Islet precursor cell (in vitro differentiated cells): Measurements from ENCODE around the gene CIB1.

Experiments used
- DNase-seq: peaks from one replicate; pipeline ENCODE4 v3.0.0-alpha.2; 2018

The CIB1 gene

GRCh38 chr15:90239371-90239770 is 5.6 kb upstream of the CIB1 start:
- DNase-seq, result no peak

GRCh38 chr15:90234096-90234988 is 601 bp upstream of the CIB1 start, which contains the start of gene GDPGP1:
Gene GDPGP1, plus strand, starts transcription at chr15:90234209. Its CDS starts 6,700 bp downstream, at chr15:90240909.
- DNase-seq, result no peak

- DNase-seq, result no peak
Observed at GRCh38 chr15:90232941-90233386, 777 bp downstream of the CIB1 start.

- DNase-seq, result no peak
Observed at GRCh38 chr15:90232196-90232595, 1.5 kb downstream of the CIB1 start.

GRCh38 chr15:90231028-90232017 is 2.4 kb downstream of the CIB1 start:
- no peak for DNase-seq

GRCh38 chr15:90230610-90231009 is 3.1 kb downstream of the CIB1 start:
- no peak for DNase-seq

GRCh38 chr15:90230071-90230494 is 3.7 kb downstream of the CIB1 start:
- DNase-seq, result no peak

GRCh38 chr15:90228960-90229359 is 4.8 kb downstream of the CIB1 start:
- no peak for DNase-seq

- DNase-seq, result no peak
Observed at GRCh38 chr15:90227816-90228772, 5.6 kb downstream of the CIB1 start.

GRCh38 chr15:90227336-90227735 is 6.4 kb downstream of the CIB1 start:
- no peak for DNase-seq

- DNase-seq, result no peak
Observed at GRCh38 chr15:90225504-90226234, 8.1 kb downstream of the CIB1 start.

GRCh38 chr15:90225047-90225446 is 8.7 kb downstream of the CIB1 start:
- no peak for DNase-seq

GRCh38 chr15:90223441-90224165 is 10.1 kb downstream of the CIB1 start:
- no peak for DNase-seq

- no peak for DNase-seq
Observed at GRCh38 chr15:90222547-90222946, 11.2 kb downstream of the CIB1 start.

- DNase-seq, result peak; percentile 87
Observed at GRCh38 chr15:90221246-90221900, 12.4 kb downstream of the CIB1 start.

GRCh38 chr15:90219421-90220141 is 14.2 kb downstream of the CIB1 start:
- DNase-seq, result peak; percentile 76

GRCh38 chr15:90217671-90218394 is 15.9 kb downstream of the CIB1 start:
- DNase-seq, result no peak

- no peak for DNase-seq
Observed at GRCh38 chr15:90214553-90215196, 19.1 kb downstream of the CIB1 start.
